WTC11 (cell line): ENCODE measurements around the gene CALML4.

Source experiments
- CTCF ChIP-seq: fragments of 200-600 bp; IDR thresholded peaks from 2 replicates; pipeline ENCODE4 v1.8.0; 2022; ENCODE audit warnings: antibody characterized with exemption
- FOXK1 ChIP-seq: sonication (generic); formaldehyde crosslinking; IDR thresholded peaks from 2 replicates; pipeline ENCODE4 v1.8.0; 2022; ENCODE audit warnings: mild to moderate bottlenecking, moderate library complexity, missing genetic modification reagents
- JUN ChIP-seq: sonication (generic); formaldehyde crosslinking; IDR thresholded peaks from 2 replicates; pipeline ENCODE4 v1.8.0; 2023; ENCODE audit warnings: mild to moderate bottlenecking, missing genetic modification reagents
- KAT7 ChIP-seq: sonication (generic); formaldehyde crosslinking; IDR thresholded peaks from 2 replicates; pipeline ENCODE4 v1.8.1; 2023; ENCODE audit warnings: missing genetic modification reagents, mild to moderate bottlenecking, borderline replicate concordance
- RELA ChIP-seq: sonication (generic); formaldehyde crosslinking; IDR thresholded peaks from 2 replicates; pipeline ENCODE4 v1.8.1; 2022; ENCODE audit warnings: missing genetic modification reagents, mild to moderate bottlenecking, borderline replicate concordance

GRCh38 chr15:68205558-68205944, 419 bp upstream of the CALML4 start:
- no peak for TF ChIP-seq RELA (CRISPR knock-in tag)
- TF ChIP-seq CTCF: no peak
- TF ChIP-seq KAT7: no peak
- no peak for TF ChIP-seq JUN (CRISPR knock-in tag)
- no peak for TF ChIP-seq FOXK1 (CRISPR knock-in tag)
